ENCODE data around the gene TAF1.

DNA sequence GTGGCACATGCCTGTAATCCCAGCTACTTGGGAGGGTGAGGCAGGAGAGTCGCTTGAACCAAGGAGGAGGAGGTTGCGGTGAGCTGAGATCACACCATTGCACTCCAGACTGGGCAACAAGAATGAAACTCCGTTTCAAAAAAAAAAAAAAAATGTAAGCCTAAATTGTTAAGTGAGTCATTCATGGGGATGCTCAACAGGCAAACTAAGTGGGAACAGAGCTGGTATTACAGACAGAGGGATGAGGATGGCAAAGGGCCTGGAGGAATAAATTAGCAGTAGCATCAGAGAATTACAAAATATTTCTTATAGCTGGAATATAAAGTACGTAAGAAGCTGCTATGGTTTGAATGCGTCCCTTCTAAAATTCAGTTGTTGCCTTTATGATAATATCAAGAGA is 123.4 kb downstream of the TAF1 start:
- no peak for TF ChIP-seq HDGF (IDR thresholded peaks at IDR 0.05; ENCODE audit: borderline replicate concordance)
- TF ChIP-seq FOXA1 (IDR thresholded peaks at IDR 0.05), result no peak
- no peak for TF ChIP-seq SUZ12 (IDR thresholded peaks at IDR 0.05)
- no peak for TF ChIP-seq FOXM1 (IDR thresholded peaks at IDR 0.05; ENCODE audit: borderline replicate concordance)
- TF ChIP-seq, protein P1, sequence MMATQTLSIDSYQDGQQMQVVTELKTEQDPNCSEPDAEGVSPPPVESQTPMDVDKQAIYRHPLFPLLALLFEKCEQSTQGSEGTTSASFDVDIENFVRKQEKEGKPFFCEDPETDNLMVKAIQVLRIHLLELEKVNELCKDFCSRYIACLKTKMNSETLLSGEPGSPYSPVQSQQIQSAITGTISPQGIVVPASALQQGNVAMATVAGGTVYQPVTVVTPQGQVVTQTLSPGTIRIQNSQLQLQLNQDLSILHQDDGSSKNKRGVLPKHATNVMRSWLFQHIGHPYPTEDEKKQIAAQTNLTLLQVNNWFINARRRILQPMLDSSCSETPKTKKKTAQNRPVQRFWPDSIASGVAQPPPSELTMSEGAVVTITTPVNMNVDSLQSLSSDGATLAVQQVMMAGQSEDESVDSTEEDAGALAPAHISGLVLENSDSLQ (IDR thresholded peaks at IDR 0.05), result no peak
- no peak for TF ChIP-seq LEF1 (IDR thresholded peaks at IDR 0.05; ENCODE audit: borderline replicate concordance)
- no peak for TF ChIP-seq SP1 (IDR thresholded peaks at IDR 0.05)

All from HEK293T (cell line).